Skin of body (tissue), 3 donors: ENCODE data around the gene RFPL1. TPM values are rescaled to one million over a fixed set of nuclear protein-coding genes. Genes with fewer than 3 reads are reported as not detected.
"Not testable (repeated sequence)": the region's sequence is repeated elsewhere in the genome, so short reads cannot be mapped to it uniquely, and the experiment has no call there.

Experiments
- DNase-seq: peaks from one replicate; lab custom pipeline; 2025; lab: John Stamatoyannopoulos, UW
- small RNA-seq: library from RNA; depleted of rRNA; stranded (forward); fragments of <200 nt; gene quantifications from one replicate; pipeline ENCODE3, GENCODE V24; 2014; ENCODE audit warnings: low replicate concordance
- total RNA-seq: library from RNA; depleted of rRNA; stranded (reverse); fragments of >200 nt; gene quantifications from one replicate; pipeline ENCODE4 v1.2.3, GENCODE V29; 2014

The RFPL1 gene
- total RNA-seq, 1 donor from 2014 or later, result not detected

DNA sequence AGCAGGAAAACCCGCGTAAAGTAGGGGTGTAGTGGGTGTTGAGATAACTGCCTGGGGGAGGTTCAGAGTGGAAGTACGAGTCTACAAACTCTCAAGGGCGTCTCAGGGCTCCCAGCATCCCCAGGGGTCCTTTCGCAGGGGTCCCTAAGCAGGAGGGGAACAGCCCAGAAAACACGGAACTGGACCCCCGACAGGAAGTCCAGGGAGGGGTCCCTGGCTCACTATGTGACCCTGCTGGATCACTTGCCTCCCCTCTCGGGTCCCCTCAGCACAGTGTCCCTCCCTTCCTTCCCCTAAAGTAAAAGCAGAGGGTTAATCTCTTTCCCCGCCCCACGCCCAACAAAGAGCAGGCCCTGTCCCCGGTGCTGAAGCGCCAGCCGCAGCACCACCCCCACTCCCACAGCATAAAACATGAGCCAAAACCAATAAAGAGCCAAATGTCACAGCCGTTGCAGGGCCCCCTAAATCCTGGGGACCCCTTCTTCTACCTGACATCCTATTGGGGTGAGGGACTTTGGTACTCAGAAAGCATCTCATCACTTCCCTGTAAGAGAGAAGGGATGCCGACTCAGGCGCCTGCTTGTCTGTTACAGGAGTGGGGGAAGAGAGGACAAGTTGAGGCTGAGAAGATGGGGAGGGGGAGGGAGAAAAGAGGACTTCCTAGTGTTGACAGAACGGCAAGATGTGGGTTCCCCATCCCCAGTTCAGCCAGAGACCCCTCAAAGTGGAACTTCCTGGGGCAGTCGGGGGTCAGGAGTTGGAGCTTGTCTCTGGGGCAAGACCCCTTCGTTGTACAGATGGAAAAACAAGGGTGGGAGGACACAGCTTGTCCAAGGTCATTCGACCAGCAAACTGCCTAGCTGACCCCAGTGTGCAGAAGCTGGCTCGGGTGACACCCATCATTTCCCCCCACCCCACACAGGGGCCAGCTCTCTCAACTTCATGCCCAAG lies 40.2 kb downstream of the RFPL1 start:
- no peak for DNase-seq

DNA sequence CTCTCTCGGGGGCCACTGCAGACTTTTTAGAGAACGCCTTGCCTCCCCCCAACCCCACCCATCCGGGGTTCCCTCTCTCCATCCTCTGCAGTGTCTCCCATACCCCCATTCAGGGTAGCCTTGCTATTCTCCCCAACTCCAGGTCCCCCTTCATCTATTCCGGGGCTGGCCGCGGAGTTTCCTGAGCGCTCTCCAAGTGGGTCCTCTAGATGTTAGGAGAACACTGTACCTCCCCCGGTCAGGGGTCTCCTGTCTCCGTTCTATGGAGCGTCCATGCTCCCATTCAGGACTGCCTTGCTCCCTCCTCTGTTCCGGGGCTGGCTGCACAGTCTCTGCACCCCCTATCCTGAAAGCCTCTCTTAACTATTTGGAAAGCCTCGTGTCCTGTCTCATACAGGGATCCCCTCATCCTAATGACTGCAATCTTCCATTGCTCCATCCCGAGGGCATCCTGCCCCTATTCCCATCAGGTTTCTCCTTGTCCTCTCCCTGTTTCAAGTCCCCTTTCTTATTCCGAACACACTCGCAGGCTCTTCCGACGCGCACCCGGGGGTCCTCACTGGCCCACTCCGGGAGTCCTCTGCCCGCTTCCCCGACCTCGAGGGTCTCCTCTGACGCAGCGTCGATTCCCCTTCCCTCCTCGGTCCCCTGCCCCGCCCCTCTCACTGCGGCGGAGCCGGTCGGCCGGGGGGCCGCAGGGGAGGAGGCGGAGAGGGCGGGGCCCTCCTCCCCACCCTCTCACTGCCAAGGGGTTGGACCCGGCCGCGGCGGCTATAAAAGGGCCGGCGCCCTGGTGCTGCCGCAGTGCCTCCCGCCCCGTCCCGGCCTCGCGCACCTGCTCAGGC lies 41.3 kb downstream of the RFPL1 start, which contains the start of gene NEFH:
Gene NEFH, plus strand, starts transcription at position 802 of the 845 bp plus-strand sequence. CDS start 45 bp downstream, outside the sequence.
- DNase-seq, result no peak

DNA sequence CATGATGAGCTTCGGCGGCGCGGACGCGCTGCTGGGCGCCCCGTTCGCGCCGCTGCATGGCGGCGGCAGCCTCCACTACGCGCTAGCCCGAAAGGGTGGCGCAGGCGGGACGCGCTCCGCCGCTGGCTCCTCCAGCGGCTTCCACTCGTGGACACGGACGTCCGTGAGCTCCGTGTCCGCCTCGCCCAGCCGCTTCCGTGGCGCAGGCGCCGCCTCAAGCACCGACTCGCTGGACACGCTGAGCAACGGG lies 41.8 kb downstream of the RFPL1 start:
- DNase-seq, result no peak

DNA sequence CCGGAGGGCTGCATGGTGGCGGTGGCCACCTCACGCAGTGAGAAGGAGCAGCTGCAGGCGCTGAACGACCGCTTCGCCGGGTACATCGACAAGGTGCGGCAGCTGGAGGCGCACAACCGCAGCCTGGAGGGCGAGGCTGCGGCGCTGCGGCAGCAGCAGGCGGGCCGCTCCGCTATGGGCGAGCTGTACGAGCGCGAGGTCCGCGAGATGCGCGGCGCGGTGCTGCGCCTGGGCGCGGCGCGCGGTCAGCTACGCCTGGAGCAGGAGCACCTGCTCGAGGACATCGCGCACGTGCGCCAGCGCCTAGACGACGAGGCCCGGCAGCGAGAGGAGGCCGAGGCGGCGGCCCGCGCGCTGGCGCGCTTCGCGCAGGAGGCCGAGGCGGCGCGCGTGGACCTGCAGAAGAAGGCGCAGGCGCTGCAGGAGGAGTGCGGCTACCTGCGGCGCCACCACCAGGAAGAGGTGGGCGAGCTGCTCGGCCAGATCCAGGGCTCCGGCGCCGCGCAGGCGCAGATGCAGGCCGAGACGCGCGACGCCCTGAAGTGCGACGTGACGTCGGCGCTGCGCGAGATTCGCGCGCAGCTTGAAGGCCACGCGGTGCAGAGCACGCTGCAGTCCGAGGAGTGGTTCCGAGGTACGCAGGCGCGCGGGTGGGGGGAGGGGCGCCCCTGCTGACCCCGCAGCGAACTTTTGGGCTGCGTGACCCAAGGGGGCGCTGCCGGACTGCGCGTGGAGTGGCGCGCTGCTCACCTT lies 42.3 kb downstream of the RFPL1 start:
- no peak for DNase-seq

DNA sequence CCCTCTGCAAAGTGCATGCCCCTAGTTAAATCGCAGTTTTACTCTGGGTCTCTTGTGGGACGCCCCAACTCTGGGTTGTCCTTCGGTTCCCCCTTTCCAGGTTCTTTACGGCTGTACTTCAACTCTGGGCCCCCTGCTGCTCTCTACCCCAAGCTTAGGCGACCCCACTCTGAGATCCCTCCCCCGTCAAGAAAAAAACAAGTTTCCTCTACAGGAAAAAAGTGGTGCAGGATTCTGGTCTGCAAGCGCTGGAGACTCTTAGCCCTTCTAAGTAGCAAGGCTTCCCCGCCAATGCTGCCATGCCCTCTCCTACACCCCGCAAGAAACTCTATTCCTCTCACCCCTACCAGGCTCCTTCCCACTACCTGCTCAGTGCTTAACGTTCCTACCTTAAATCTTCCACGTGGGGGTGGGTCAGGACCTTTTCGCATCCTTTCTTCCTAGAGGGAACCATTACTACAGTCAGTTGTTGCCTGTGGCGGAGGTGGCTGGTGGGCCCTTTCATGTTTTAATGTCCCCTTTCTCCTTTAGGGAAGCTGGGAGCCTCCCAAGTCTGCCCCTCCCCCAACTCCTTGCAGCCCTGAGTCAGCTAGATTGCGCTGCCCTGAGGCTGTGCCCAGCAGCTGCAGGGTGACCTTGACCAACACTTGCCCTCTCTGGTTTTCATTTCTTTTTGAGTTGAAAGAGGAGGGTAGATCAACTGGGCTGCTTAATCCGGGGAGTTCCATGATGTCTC lies 43.0 kb downstream of the RFPL1 start:
- no peak for DNase-seq

DNA sequence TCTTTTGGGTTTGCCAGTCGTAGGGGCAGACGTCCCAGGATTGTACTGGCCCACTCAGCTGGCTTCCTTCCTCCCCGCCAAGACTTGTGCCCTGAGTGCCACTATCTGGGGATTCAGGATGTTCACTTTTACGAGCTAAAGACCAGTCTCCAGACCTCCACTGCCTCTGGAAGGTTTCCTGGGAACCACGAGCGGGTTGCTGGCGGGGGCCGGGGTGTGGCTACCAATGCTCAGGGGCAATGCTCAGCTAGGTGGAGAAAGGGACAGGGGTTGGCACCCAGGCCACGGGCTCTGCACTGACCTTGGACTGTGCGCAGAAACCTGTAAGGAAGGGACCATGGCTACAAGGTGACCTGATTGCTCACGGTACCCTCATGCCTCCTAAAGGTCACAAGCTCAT lies 43.9 kb downstream of the RFPL1 start:
- DNase-seq, result no peak

DNA sequence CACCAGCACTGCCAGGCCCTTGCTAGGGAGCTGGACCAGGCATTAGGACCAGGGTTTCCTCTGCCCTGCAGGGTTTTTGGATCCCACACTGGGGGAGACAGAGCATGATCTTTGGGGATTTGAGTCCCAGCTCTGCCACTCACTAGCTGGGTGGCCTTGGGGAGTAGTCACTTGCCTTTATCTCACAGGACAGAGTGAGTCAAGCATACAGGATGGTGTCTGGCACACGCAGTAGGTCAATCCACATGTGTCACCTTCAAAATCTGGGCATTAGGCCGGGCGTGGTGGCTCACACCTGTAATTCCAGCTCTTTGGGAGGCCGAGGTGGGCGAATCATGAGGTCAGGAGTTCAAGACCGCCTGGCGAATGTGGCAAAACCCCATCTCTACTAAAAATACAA lies 44.3 kb downstream of the RFPL1 start:
- DNase-seq, result no peak

DNA sequence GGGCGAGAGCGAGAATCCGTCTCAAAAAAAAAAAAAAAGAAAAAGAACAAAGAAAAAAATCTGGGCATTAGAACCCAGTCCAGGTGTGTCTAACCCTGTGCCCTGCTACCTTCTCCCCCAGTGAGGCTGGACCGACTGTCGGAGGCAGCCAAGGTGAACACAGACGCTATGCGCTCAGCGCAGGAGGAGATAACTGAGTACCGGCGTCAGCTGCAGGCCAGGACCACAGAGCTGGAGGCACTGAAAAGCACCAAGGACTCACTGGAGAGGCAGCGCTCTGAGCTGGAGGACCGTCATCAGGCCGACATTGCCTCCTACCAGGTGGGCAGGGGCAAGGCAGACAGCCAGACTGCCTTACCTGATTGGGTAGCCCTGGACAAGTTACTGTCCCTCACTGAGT lies 44.9 kb downstream of the RFPL1 start:
- no peak for DNase-seq

DNA sequence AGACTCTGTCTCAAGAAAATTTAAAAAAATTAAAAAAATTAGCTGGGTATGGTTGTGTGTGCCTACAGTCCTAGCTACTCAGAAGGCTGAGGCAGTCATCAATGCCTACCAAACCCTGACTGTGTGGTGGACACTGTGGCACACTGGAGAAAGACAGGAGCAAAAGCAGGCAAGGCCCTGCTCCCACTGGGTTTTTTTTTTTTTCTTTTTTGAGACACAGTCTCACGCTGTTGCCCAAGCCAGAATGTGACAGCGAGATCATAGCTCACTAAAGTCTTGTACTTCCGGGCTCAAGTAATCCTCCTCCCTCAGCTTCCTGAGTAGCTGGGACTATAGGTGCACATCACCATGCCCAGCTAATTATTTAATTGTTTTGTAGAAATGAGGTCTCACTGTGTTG lies 46.3 kb downstream of the RFPL1 start:
- no peak for DNase-seq

DNA sequence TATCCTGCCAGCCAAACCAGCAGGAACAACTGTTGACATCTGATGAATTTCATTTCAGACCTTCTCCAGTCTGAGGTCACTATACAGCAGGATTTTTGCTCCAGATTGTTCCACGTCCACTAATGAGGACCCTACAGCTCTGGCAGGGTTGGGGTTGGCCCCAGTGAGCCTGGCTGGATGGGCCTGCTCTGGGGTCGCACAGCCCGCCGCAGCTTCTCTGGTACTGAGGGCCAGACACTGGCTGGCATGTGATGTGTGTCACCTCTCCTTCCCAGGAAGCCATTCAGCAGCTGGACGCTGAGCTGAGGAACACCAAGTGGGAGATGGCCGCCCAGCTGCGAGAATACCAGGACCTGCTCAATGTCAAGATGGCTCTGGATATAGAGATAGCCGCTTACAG lies 47.1 kb downstream of the RFPL1 start:
- DNase-seq, result no peak

DNA sequence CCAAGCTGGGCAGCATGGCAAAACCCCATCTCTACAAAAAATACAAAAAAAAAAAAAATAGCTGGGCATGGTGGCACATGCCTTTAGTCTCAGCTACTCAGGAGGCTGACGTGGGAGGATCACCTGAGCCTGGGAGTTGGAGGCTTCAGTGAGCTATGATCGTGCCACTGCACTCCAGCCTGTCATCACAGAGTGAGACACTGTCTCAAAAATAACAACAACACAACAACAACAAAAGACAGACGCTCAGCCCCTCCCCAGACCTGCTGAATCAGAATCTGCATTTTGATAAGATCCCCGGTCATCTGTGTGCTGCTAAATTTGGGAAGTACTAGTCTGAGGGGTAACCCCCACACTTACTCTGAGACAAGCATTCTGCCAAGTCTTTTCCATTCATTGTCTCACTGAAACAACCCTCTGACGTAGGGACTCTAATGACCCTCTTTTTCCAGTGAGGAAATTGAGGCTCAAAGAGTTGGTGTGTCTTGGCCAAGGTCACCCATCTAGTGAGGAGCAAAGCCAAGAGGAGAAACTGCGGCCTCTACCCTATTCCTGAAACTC lies 49.1 kb downstream of the RFPL1 start:
- DNase-seq, result no peak

DNA sequence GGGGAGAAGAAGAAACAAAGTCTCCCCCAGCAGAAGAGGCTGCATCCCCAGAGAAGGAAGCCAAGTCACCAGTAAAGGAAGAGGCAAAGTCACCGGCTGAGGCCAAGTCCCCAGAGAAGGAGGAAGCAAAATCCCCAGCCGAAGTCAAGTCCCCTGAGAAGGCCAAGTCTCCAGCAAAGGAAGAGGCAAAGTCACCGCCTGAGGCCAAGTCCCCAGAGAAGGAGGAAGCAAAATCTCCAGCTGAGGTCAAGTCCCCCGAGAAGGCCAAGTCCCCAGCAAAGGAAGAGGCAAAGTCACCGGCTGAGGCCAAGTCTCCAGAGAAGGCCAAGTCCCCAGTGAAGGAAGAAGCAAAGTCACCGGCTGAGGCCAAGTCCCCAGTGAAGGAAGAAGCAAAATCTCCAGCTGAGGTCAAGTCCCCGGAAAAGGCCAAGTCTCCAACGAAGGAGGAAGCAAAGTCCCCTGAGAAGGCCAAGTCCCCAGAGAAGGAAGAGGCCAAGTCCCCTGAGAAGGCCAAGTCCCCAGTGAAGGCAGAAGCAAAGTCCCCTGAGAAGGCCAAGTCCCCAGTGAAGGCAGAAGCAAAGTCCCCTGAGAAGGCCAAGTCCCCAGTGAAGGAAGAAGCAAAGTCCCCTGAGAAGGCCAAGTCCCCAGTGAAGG lies 50.9 kb downstream of the RFPL1 start:
- DNase-seq, result not testable (repeated sequence)

DNA sequence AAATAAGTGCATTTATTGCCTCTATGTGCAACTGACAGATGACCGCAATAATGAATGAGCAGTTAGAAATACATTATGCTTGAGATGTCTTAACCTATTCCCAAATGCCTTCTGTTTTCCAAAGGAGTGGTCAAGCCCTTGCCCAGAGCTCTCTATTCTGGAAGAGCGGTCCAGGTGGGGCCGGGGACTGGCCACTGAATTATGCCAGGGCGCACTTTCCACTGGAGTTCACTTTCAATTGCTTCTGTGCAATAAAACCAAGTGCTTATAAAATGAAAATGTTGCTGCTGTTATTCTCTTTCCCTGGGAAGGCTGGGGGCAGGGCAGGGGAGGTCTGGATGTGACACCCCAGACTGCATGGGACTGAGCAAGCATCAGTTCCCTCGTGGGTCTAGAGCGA lies 52.6 kb downstream of the RFPL1 start:
- DNase-seq, result no peak

Small RNA genes lying within 50 kb of the gene (small RNA-seq; reads per million reads assigned to genes)
- gene AC000041.1, result not detected

Other genes starting within 250 kb of the RFPL1 start
- 18.5 TPM for gene EMID1, start 232.7 kb upstream of the RFPL1 start, total RNA-seq
- gene RHBDD3, start 170.6 kb upstream of the RFPL1 start, total RNA-seq, result 9.0 TPM
- gene EWSR1, start 170.3 kb upstream of the RFPL1 start, total RNA-seq, result 117 TPM
- 5.7 TPM for gene GAS2L1, start 131.9 kb upstream of the RFPL1 start, total RNA-seq
- 0.39 TPM for gene RASL10A, start 122.9 kb upstream of the RFPL1 start, total RNA-seq
- 27.0 TPM for gene AP1B1, start 50.0 kb upstream of the RFPL1 start, total RNA-seq
- 1.3 TPM for gene NEFH, start 41.6 kb downstream of the RFPL1 start, total RNA-seq
- 25.4 TPM for gene THOC5, start 115.2 kb downstream of the RFPL1 start, total RNA-seq
- 18.4 TPM for gene NIPSNAP1, start 142.5 kb downstream of the RFPL1 start, total RNA-seq
- 20.3 TPM for gene NF2, start 165.1 kb downstream of the RFPL1 start, total RNA-seq